Tongue (tissue), 2 donors: ENCODE measurements around the gene YTHDC1. TPM values are rescaled to one million over a fixed set of nuclear protein-coding genes. Genes with fewer than 3 reads are reported as not detected.

Source experiments
- DNase-seq: peaks from one replicate; pipeline ENCODE4 v3.0.0-alpha.2; 2015
- total RNA-seq: library from RNA; depleted of rRNA; stranded (reverse); fragments of >200 nt; gene quantifications from one replicate; pipeline ENCODE4 v1.2.3, GENCODE V29; 2014

YTHDC1 gene
- total RNA-seq, 1 donor from 2014 or later: 97.2 TPM

GRCh38 chr4:68358988-68359387, 9.1 kb upstream of the YTHDC1 start:
- no peak for DNase-seq

- no peak for DNase-seq
Observed at GRCh38 chr4:68352791-68353190, 2.9 kb upstream of the YTHDC1 start.

GRCh38 chr4:68349279-68349648, 626 bp downstream of the YTHDC1 start:
- peak; percentile 77 for DNase-seq

GRCh38 chr4:68348577-68348976, 1.3 kb downstream of the YTHDC1 start:
- DNase-seq: peak; percentile 63

- no peak for DNase-seq
Observed at GRCh38 chr4:68347845-68348244, 2.0 kb downstream of the YTHDC1 start.

- no peak for DNase-seq
Observed at GRCh38 chr4:68346461-68346860, 3.4 kb downstream of the YTHDC1 start.

- DNase-seq: no peak
Observed at GRCh38 chr4:68344785-68345184, 5.1 kb downstream of the YTHDC1 start.

GRCh38 chr4:68344049-68344448, 5.8 kb downstream of the YTHDC1 start:
- DNase-seq: no peak

- peak; percentile 50 for DNase-seq
Observed at GRCh38 chr4:68342134-68342533, 7.8 kb downstream of the YTHDC1 start.

- DNase-seq: no peak
Observed at GRCh38 chr4:68338625-68339024, 11.3 kb downstream of the YTHDC1 start.

GRCh38 chr4:68337522-68337921, 12.4 kb downstream of the YTHDC1 start:
- no peak for DNase-seq

- no peak for DNase-seq
Observed at GRCh38 chr4:68337004-68337403, 12.9 kb downstream of the YTHDC1 start.

GRCh38 chr4:68336530-68336929, 13.4 kb downstream of the YTHDC1 start:
- DNase-seq: no peak

GRCh38 chr4:68326141-68326540, 23.7 kb downstream of the YTHDC1 start:
- no peak for DNase-seq

- DNase-seq: no peak
Observed at GRCh38 chr4:68324519-68325262, 25.2 kb downstream of the YTHDC1 start.

- no peak for DNase-seq
Observed at GRCh38 chr4:68319040-68319439, 30.9 kb downstream of the YTHDC1 start.

GRCh38 chr4:68316193-68316969, 33.5 kb downstream of the YTHDC1 start:
- no peak for DNase-seq

- DNase-seq: no peak
Observed at GRCh38 chr4:68310651-68311247, 39.1 kb downstream of the YTHDC1 start.

GRCh38 chr4:68304731-68305130, 45.2 kb downstream of the YTHDC1 start:
- DNase-seq: no peak

GRCh38 chr4:68299492-68300457, 50.1 kb downstream of the YTHDC1 start:
- DNase-seq: no peak

- DNase-seq: no peak
Observed at GRCh38 chr4:68297137-68297536, 52.8 kb downstream of the YTHDC1 start.

GRCh38 chr4:68291256-68291655, 58.6 kb downstream of the YTHDC1 start:
- no peak for DNase-seq
